ENCODE results near the gene FBXW5. TPM values are rescaled to one million over a fixed set of nuclear protein-coding genes. Genes with fewer than 3 reads are reported as not detected.

Gene FBXW5
- total RNA-seq, 4 donors from 2014 or later = 67.4 to 111 (median 75.3) TPM

DNA sequence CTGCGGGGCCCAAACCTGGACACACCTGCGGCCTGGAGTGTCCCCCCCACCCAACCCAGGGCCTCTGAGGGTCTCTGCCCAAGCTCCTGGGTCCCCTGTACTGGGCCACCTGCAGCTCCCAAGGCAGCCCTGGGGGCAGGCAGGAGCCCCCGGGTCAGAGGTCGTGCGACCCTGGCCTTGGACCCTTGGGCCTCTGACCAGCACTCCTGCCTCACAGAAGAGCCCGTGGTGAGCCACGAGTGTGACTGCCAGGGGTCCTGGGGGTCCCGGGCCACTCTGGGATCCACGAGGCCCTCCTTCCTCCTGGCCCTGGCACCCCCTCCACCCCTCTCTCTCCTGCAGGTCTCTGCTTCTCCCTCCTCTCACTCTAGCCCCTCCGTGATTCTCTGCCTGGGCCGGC lies 27.8 kb upstream of the FBXW5 start:
- TF ChIP-seq, protein P1, sequence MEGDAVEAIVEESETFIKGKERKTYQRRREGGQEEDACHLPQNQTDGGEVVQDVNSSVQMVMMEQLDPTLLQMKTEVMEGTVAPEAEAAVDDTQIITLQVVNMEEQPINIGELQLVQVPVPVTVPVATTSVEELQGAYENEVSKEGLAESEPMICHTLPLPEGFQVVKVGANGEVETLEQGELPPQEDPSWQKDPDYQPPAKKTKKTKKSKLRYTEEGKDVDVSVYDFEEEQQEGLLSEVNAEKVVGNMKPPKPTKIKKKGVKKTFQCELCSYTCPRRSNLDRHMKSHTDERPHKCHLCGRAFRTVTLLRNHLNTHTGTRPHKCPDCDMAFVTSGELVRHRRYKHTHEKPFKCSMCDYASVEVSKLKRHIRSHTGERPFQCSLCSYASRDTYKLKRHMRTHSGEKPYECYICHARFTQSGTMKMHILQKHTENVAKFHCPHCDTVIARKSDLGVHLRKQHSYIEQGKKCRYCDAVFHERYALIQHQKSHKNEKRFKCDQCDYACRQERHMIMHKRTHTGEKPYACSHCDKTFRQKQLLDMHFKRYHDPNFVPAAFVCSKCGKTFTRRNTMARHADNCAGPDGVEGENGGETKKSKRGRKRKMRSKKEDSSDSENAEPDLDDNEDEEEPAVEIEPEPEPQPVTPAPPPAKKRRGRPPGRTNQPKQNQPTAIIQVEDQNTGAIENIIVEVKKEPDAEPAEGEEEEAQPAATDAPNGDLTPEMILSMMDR (IDR thresholded peaks at IDR 0.05) = no peak
- no peak for TF ChIP-seq POLR2A (IDR thresholded peaks at IDR 0.05)

DNA sequence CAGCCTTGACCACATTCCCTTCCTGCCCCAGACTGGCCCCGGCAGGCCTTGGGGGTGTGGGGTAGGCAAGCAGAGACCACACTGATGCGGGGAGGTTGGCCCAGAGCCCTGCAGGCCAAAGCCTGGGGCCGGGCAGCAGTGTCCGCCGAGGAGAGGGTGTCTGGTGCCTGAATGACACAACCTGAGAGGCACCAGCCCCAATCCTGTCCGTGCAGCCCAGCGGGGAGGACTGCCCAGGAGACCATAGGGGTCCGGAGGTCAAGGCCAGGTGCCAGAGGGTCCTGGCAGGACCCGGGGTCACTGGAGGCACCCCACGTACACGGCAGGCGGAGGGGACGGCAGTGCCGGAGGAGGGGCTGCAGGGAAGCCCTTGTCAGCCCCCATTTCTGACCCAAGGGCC lies 27.2 kb upstream of the FBXW5 start:
- TF ChIP-seq, protein P1 (IDR thresholded peaks at IDR 0.05) = no peak
- TF ChIP-seq POLR2A (IDR thresholded peaks at IDR 0.05) = no peak
- H3K27ac ChIP-seq = no peak overlapping the region
- no peaks in the 10 kb centered on the region for H3K36me3 ChIP-seq
- H3K9me3 ChIP-seq = no peaks in the 10 kb centered on the region
- no peaks in the 10 kb centered on the region for H3K27me3 ChIP-seq
- DNase-seq = no peak
- H3K4me1 ChIP-seq = no peaks in the 10 kb centered on the region
- no peak overlapping the region for H3K4me3 ChIP-seq
- intact Hi-C loops (cut with DNase I; ENCODE audit: low total_unique reads) = no loop called here

More for the DNA sequence above, 27.8 kb upstream of the FBXW5 start:
- Histone ChIP-seq H3K27me3 (no peaks in the 10 kb centered on the region), H3K4me3 (no peak overlapping the region), H3K9me3 (no peaks in the 10 kb centered on the region), H3K4me1 (no peaks in the 10 kb centered on the region), H3K36me3 (no peaks in the 10 kb centered on the region), H3K27ac (no peak overlapping the region)
- no peak for DNase-seq
- intact Hi-C loops (cut with DNase I; ENCODE audit: low total_unique reads) = no loop called here

DNA sequence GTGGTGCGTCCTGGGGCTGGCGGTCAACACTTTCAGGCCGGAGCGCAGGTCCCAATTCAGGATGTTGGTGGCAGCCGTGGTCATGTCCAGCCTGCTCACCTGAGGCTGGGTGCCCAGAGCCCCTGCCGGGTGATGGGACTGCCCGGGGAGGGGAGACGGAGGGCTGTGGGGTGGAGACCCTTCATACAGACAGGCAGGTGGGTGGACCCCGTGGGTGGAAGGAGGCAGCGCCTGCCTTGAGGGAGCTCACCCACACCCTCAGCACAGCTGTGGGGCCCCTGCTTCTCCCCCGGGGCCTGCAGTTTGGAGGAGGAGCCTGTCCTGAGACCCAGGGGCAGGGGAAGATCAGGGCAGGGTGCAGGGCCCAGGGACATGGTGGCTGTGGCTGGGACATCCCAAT lies 25.8 kb upstream of the FBXW5 start:
- TF ChIP-seq POLR2A (IDR thresholded peaks at IDR 0.05) = no peak
- TF ChIP-seq, protein P1 (IDR thresholded peaks at IDR 0.05) = no peak
- intact Hi-C loops (cut with DNase I; ENCODE audit: low total_unique reads) = no loop called here
- DNase-seq = no peak
- Histone ChIP-seq H3K9me3 (no peaks in the 10 kb centered on the region), H3K36me3 (no peaks in the 10 kb centered on the region), H3K27ac (no peak overlapping the region), H3K27me3 (no peaks in the 10 kb centered on the region), H3K4me1 (no peaks in the 10 kb centered on the region), H3K4me3 (no peak overlapping the region)

DNA sequence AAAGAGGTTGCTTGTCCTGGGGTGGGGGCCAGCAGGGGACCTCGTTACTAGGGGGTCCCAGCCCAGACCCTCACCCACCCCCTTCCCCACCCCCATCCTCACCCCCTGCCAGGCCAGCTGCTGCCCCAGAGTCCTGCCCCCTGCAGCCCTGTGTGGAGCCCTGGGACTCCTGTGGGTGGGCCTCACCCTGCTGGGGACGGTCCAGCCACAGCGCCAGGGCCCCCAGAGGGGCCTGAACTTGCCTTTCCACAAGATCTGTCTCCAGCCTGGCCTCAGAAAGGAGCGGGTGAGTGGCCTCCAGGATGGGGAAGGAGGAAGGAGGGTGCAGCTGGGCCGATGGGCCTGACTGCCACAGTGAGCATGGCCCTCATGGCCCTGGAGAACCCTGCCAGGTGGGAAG lies 25.2 kb upstream of the FBXW5 start:
- H3K4me1 ChIP-seq = no peaks in the 10 kb centered on the region
- no peaks in the 10 kb centered on the region for H3K27me3 ChIP-seq
- H3K36me3 ChIP-seq = no peaks in the 10 kb centered on the region
- no peak for DNase-seq
- no peak overlapping the region for H3K4me3 ChIP-seq
- intact Hi-C loops (cut with DNase I; ENCODE audit: low total_unique reads) = no loop called here
- H3K27ac ChIP-seq = no peak overlapping the region
- no peaks in the 10 kb centered on the region for H3K9me3 ChIP-seq
- no peak for TF ChIP-seq POLR2A (IDR thresholded peaks at IDR 0.05)
- TF ChIP-seq, protein P1 (IDR thresholded peaks at IDR 0.05) = no peak

DNA sequence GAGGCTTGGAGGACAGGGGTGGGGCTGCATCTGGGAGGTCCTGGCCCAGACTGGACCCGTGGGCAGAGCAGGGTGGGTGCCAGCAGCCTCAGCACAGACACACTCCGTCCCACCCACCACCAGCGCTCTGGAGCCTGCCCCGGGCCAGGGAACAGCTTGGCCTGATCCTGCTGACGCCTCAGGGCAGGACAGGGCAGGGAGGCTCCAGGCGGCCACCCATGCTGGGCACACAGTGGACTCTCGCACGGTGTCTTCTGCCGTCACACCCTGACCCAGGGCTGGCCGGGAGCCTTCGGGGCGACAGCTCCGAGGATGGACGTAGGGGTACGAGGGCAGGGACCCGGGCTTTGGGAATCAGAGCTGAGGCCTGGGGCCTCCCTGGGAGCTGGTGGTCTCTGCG lies 24.6 kb upstream of the FBXW5 start:
- Histone ChIP-seq H3K4me3 (no peak overlapping the region), H3K27me3 (no peaks in the 10 kb centered on the region), H3K4me1 (no peaks in the 10 kb centered on the region), H3K36me3 (no peaks in the 10 kb centered on the region), H3K9me3 (no peaks in the 10 kb centered on the region), H3K27ac (no peak overlapping the region)
- TF ChIP-seq, protein P1 (IDR thresholded peaks at IDR 0.05) = no peak
- no peak for TF ChIP-seq POLR2A (IDR thresholded peaks at IDR 0.05)
- no peak for DNase-seq
- intact Hi-C loops (cut with DNase I; ENCODE audit: low total_unique reads) = no loop called here

Data from uterus (tissue), 4 donors.